Mesenchymal stem cell (in vitro differentiated cells and primary cell): ENCODE measurements around the gene CDH4.

Experiments
- DNase-seq: peaks from one replicate; pipeline ENCODE4 v3.0.0-alpha.2; 2013
- H2AFZ ChIP-seq: one replicate; pipeline ENCODE4 v1.6.1; 2013; ENCODE audit warnings: low read depth, mild to moderate bottlenecking, control low read depth, inconsistent platforms, low read length, moderate library complexity
- H2AK5ac ChIP-seq: 2 replicates; pipeline ENCODE4 v1.6.1; 2013; ENCODE audit warnings: low read length, moderate library complexity, mild to moderate bottlenecking, inconsistent platforms; ENCODE audit not compliant: severe bottlenecking
- H2BK120ac ChIP-seq: one replicate; pipeline ENCODE4 v1.6.1; 2013; ENCODE audit warnings: low read depth, mild to moderate bottlenecking, inconsistent platforms, low read length, moderate library complexity
- H2BK12ac ChIP-seq, 2 experiments: one replicate each; pipeline ENCODE4 v1.6.1; 2013; ENCODE audit warnings: inconsistent platforms in 2 of 2, low read length in 2 of 2, mild to moderate bottlenecking in 2 of 2, moderate library complexity in 2 of 2, control low read depth in 1 of 2
- H2BK15ac ChIP-seq: one replicate; pipeline ENCODE4 v1.6.1; 2013; ENCODE audit warnings: mild to moderate bottlenecking, low read depth, inconsistent platforms; ENCODE audit not compliant: poor library complexity, severe bottlenecking
- H2BK5ac ChIP-seq: 2 replicates; pipeline ENCODE4 v1.6.1; 2013; ENCODE audit warnings: low read depth, mild to moderate bottlenecking, low read length, control low read depth, inconsistent platforms; ENCODE audit not compliant: poor library complexity, severe bottlenecking
- H3K14ac ChIP-seq, 2 experiments: one replicate each; pipeline ENCODE4 v1.6.1; 2013; ENCODE audit warnings: inconsistent platforms in 2 of 2, low read length in 2 of 2, control low read depth in 1 of 2, mild to moderate bottlenecking in 1 of 2, moderate library complexity in 1 of 2
- H3K18ac ChIP-seq, 2 experiments: one replicate each; pipeline ENCODE4 v1.6.1; 2013; ENCODE audit warnings: inconsistent platforms in 2 of 2, low read length in 2 of 2, control low read depth in 1 of 2, low read depth in 1 of 2, mild to moderate bottlenecking in 1 of 2
- H3K23ac ChIP-seq, 2 experiments: one replicate each; pipeline ENCODE4 v1.6.1; 2013; ENCODE audit warnings: inconsistent platforms in 2 of 2, low read length in 2 of 2, mild to moderate bottlenecking in 2 of 2, moderate library complexity in 2 of 2, control low read depth in 1 of 2
- H3K27ac ChIP-seq: 2 replicates; pipeline ENCODE4 v1.5.1; 2013; ENCODE audit warnings: mild to moderate bottlenecking, moderate library complexity, low read length, control low read depth, inconsistent platforms; ENCODE audit not compliant: poor library complexity, severe bottlenecking
- H3K27me3 ChIP-seq, 2 experiments: 2 replicates each; pipeline versions ENCODE4 v1.6.1 to v1.7.0; 2013; ENCODE audit warnings: low read length in 2 of 2, mild to moderate bottlenecking in 2 of 2, moderate library complexity in 2 of 2, control low read depth in 1 of 2, inconsistent platforms in 1 of 2; ENCODE audit not compliant: control insufficient read depth in 1 of 2, insufficient read depth in 1 of 2
- H3K36me3 ChIP-seq, 2 experiments: 2 replicates each; pipeline versions ENCODE4 v1.6.1 to v1.7.0; 2013; ENCODE audit warnings: low read length in 2 of 2, control low read depth in 1 of 2, inconsistent platforms in 1 of 2, low read depth in 1 of 2, mild to moderate bottlenecking in 1 of 2; ENCODE audit not compliant: insufficient read depth in 2 of 2, control insufficient read depth in 1 of 2
- H3K4ac ChIP-seq, 2 experiments: one replicate each; pipeline ENCODE4 v1.6.1; 2013; ENCODE audit warnings: inconsistent platforms in 2 of 2, low read length in 2 of 2, mild to moderate bottlenecking in 2 of 2, moderate library complexity in 2 of 2, control low read depth in 1 of 2, low read depth in 1 of 2
- H3K4me1 ChIP-seq: 2 replicates; pipeline ENCODE4 v1.6.1; 2013; ENCODE audit warnings: low read depth, low read length, control low read depth; ENCODE audit not compliant: control insufficient read depth, insufficient read depth
- H3K4me2 ChIP-seq: 2 replicates; pipeline ENCODE4 v1.6.1; 2013; ENCODE audit warnings: low read length, mild to moderate bottlenecking, inconsistent platforms; ENCODE audit not compliant: poor library complexity, severe bottlenecking
- H3K4me3 ChIP-seq, 2 experiments: 2 replicates each; pipeline versions ENCODE4 v1.5.1 to v1.7.0; 2013; ENCODE audit warnings: low read length in 2 of 2, mild to moderate bottlenecking in 2 of 2, control low read depth in 1 of 2, low read depth in 1 of 2; ENCODE audit not compliant: insufficient read depth in 1 of 2
- H3K79me1 ChIP-seq: replicated peaks from 2 replicates; pipeline ENCODE4 v1.6.1; 2013; ENCODE audit warnings: mild to moderate bottlenecking, control low read depth, low read length, inconsistent platforms; ENCODE audit not compliant: poor library complexity, severe bottlenecking
- H3K9ac ChIP-seq: 2 replicates; pipeline ENCODE4 v1.7.0; 2013; ENCODE audit warnings: mild to moderate bottlenecking, low read length, moderate library complexity
- H3K9me3 ChIP-seq: 2 replicates; pipeline ENCODE4 v1.7.0; 2013; ENCODE audit warnings: mild to moderate bottlenecking, low read length; ENCODE audit not compliant: control insufficient read depth
- H4K8ac ChIP-seq: one replicate; pipeline ENCODE4 v1.6.1; 2013; ENCODE audit warnings: inconsistent platforms, mild to moderate bottlenecking, low read length, moderate library complexity
- H4K91ac ChIP-seq: one replicate; pipeline ENCODE4 v1.6.1; 2013; ENCODE audit warnings: mild to moderate bottlenecking, low read length, inconsistent platforms
- WGBS: methylation state at CpG from one replicate; pipeline ENCODE4 v1.1.7; 2013; ENCODE audit warnings: mixed read lengths; 5-methylcytosine and 5-hydroxymethylcytosine counted together

Gene CDH4

DNA sequence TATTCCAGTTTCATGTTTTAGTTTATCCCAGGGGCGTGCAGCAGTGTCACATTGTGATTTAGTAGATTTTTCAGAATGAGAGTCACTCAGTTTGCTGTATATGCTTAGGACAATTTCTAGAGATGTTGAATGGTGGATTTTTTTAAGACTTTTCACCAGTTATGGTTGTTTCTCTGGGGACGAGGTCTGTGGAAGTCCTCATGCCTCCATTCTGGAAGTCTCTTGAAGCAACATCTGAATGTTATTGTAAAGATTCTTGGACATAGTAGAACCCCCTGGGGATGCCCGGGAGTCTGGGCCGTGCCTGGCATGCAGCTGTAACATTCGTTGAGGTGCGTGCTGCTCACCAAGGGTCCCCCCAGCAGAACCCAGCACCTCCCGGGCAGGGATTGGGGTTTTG lies 341.5 kb downstream of the CDH4 start:
- H3K36me3 ChIP-seq: no peaks in the 10 kb centered on the region

DNA sequence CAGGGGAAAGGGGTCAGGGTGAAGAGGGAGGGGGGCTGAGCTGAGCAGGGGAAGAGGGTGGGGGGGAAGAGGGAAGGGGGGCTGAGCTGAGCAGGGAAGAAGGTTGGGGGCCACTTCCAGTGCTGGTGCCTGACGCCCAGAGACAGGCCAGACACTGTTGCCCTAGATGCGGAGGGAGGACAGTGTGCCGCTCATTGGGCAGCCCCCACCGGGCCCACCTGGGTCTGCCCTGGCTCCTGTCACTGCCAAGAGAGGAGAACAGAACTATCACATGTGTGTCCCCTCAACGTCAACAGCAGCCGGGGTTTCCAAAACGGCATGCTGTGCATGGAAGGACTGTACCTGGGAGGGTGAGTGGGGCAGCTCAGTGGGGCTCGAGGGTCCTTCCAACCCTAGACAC lies 342.1 kb downstream of the CDH4 start:
- Histone ChIP-seq H4K8ac (no peak overlapping the region), H2BK12ac (no peak overlapping the region), H3K27me3 (no peaks in the 10 kb centered on the region), H2AK5ac (no peak overlapping the region), H3K18ac (no peak overlapping the region), H3K36me3 (no peaks in the 10 kb centered on the region), H2AFZ (no peak overlapping the region), H3K9ac (no peak overlapping the region), H3K23ac (no peak overlapping the region), H3K27ac (no peak overlapping the region), H2BK15ac (no peak overlapping the region), H3K79me1 (no peaks in the 10 kb centered on the region), H3K4me2 (no peak overlapping the region), H2BK5ac (no peak overlapping the region), H4K91ac (no peak overlapping the region), H2BK120ac (no peak overlapping the region), H3K9me3 (peaks cover 37% of the 10 kb centered on the region), H3K4me3 (peak overlapping the region in 1 of 2 experiments; percentile 6), H3K4me1 (peaks cover 15% of the 10 kb centered on the region), H3K14ac (no peak overlapping the region), H3K4ac (no peak overlapping the region)
- DNase-seq: no peak
- WGBS: 94% methylated on average over 8 of the region's 8 CpGs

More for the DNA sequence above, 341.5 kb downstream of the CDH4 start:
- Histone ChIP-seq H3K9ac (no peak overlapping the region), H3K27ac (no peak overlapping the region), H3K4me2 (no peak overlapping the region), H2BK12ac (no peak overlapping the region), H3K14ac (no peak overlapping the region), H2BK120ac (no peak overlapping the region), H2BK15ac (no peak overlapping the region), H3K27me3 (no peaks in the 10 kb centered on the region), H3K18ac (no peak overlapping the region), H4K91ac (no peak overlapping the region), H4K8ac (no peak overlapping the region), H2AFZ (no peak overlapping the region), H3K9me3 (peaks cover 37% of the 10 kb centered on the region), H2AK5ac (no peak overlapping the region), H3K79me1 (no peaks in the 10 kb centered on the region), H3K4ac (no peak overlapping the region), H3K4me1 (peaks cover 15% of the 10 kb centered on the region), H3K4me3 (no peak overlapping the region), H2BK5ac (no peak overlapping the region), H3K23ac (no peak overlapping the region)
- no peak for DNase-seq
- 87% methylated on average over 7 of the region's 7 CpGs for WGBS

DNA sequence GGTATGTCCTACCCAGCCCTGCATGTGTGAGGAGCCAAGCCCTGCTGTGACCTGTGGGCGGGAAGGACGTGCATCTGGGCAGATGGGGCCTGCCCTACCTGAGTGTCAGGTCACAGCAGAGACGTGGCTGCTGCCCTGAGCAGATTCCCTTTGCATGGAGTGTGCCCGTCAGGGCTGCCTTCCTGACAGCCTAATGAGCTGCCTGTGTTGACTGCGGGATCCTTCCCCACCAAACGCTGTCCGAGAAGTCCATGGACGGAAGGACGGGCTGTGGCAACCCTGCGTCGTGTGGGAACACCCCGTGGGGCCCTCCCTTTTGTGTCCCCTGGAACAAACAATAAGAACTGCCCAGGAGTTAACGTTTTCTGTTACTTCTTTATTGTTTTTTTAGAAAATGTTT lies 343.2 kb downstream of the CDH4 start:
- no peak overlapping the region for H3K14ac ChIP-seq
- no peak overlapping the region for H3K27ac ChIP-seq
- 95% methylated on average over 13 of the region's 13 CpGs for WGBS
- no peak overlapping the region for H2BK12ac ChIP-seq
- H2BK5ac ChIP-seq: no peak overlapping the region
- H4K8ac ChIP-seq: no peak overlapping the region
- no peak overlapping the region for H3K9ac ChIP-seq
- no peak overlapping the region for H3K4me2 ChIP-seq
- H2AK5ac ChIP-seq: no peak overlapping the region
- no peak overlapping the region for H3K18ac ChIP-seq
- no peaks in the 10 kb centered on the region for H3K36me3 ChIP-seq
- H2BK120ac ChIP-seq: no peak overlapping the region
- no peaks in the 10 kb centered on the region for H3K79me1 ChIP-seq
- H2BK15ac ChIP-seq: no peak overlapping the region
- no peak overlapping the region for H3K4me3 ChIP-seq
- H2AFZ ChIP-seq: no peak overlapping the region
- peaks cover 37% of the 10 kb centered on the region for H3K9me3 ChIP-seq
- H4K91ac ChIP-seq: no peak overlapping the region
- H3K27me3 ChIP-seq: no peaks in the 10 kb centered on the region
- no peak overlapping the region for H3K23ac ChIP-seq
- DNase-seq: no peak
- no peak overlapping the region for H3K4ac ChIP-seq
- H3K4me1 ChIP-seq: peaks cover 9% of the 10 kb centered on the region

DNA sequence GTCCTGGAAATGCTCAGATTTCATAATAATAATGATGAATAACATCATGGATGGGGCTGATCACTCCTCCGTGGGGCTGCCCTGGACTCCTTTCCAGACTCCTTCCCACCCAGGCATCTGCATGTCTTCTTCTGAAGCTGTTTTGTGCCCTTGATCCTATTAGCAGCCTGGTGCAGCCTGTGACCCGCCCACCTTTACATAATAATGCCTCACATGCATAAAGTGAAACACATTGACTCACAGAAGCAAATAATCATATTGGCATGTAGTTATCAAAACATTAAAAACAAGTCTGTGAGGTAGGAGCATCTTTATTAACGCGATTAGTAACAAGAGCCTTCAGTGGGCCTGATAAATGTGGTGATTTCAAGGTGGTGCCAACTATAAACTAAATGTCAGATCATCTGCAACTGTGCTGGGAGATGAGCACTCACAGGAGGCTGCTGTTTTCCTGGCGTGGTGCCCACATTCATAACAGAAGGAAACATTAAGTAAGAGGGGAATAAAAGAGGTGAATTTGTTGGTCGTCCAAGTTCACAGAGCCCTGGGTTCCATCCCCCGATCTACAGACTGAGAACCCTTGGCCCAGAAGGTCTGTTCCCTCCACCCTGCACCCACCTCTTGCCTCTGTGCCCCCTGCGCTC lies 344.7 kb downstream of the CDH4 start:
- peaks cover 32% of the 10 kb centered on the region for H3K9me3 ChIP-seq
- H3K27me3 ChIP-seq: no peaks in the 10 kb centered on the region
- no peak overlapping the region for H2AK5ac ChIP-seq
- no peak overlapping the region for H2BK5ac ChIP-seq
- H4K91ac ChIP-seq: no peak overlapping the region
- no peak overlapping the region for H3K18ac ChIP-seq
- no peak overlapping the region for H3K14ac ChIP-seq
- H3K4me3 ChIP-seq: no peak overlapping the region
- DNase-seq: peak; percentile 14
- H2BK15ac ChIP-seq: no peak overlapping the region
- H3K4ac ChIP-seq: no peak overlapping the region
- H4K8ac ChIP-seq: no peak overlapping the region
- no peak overlapping the region for H2BK12ac ChIP-seq
- H2AFZ ChIP-seq: no peak overlapping the region
- peaks cover 6% of the 10 kb centered on the region for H3K4me1 ChIP-seq
- H2BK120ac ChIP-seq: no peak overlapping the region
- H3K9ac ChIP-seq: no peak overlapping the region
- H3K4me2 ChIP-seq: no peak overlapping the region
- 75% methylated on average over 6 of the region's 8 CpGs for WGBS
- H3K23ac ChIP-seq: no peak overlapping the region
- no peak overlapping the region for H3K27ac ChIP-seq
- H3K36me3 ChIP-seq: no peaks in the 10 kb centered on the region
- H3K79me1 ChIP-seq: no peaks in the 10 kb centered on the region
